Lower lobe of right lung (tissue), 2 donors: Measurements from ENCODE around the gene RSRC1. TPM values are rescaled to one million over a fixed set of nuclear protein-coding genes. Genes with fewer than 3 reads are reported as not detected.

Experiments
- ATAC-seq, 2 donors: fragments of 200-7000 bp; cut with Tn5 transposase; one replicate each; pipeline ENCODE4 v1.9.1; 2020 to 2022; ENCODE audit warnings: mild to moderate bottlenecking in 2 of 2, moderate library complexity in 2 of 2
- DNase-seq: peaks from one replicate; pipeline ENCODE4 v3.0.0-alpha.2; 2020
- H3K27ac ChIP-seq: fragments of 200-600 bp; one replicate; pipeline ENCODE4 v1.8.0; 2022
- H3K27me3 ChIP-seq: fragments of 200-600 bp; one replicate; pipeline ENCODE4 v1.8.0; 2022; ENCODE audit warnings: low read depth
- H3K36me3 ChIP-seq: fragments of 200-600 bp; one replicate; pipeline ENCODE4 v1.8.0; 2022; ENCODE audit warnings: mild to moderate bottlenecking
- H3K4me1 ChIP-seq: fragments of 200-600 bp; one replicate; pipeline ENCODE4 v1.8.0; 2022
- H3K4me3 ChIP-seq: fragments of 200-600 bp; one replicate; pipeline ENCODE4 v1.8.0; 2022; ENCODE audit warnings: mild to moderate bottlenecking
- H3K9me3 ChIP-seq: fragments of 200-600 bp; one replicate; pipeline ENCODE4 v1.8.0; 2022
- intact Hi-C: fragments of 100-400 bp; cut with DNase I; formaldehyde crosslinking; loops from one replicate; pipeline ENCODE4 v1.11.0; 2022
- total RNA-seq: library from RNA; stranded (reverse); fragmentation: NEBNext Ultra II Directional; extraction: Animal tissue kit (Norgen Biotek cat#: 25700); gene quantifications from one replicate; pipeline ENCODE4 v1.2.1, GENCODE V29; 2021
- TF ChIP-seq, protein P1 (sequence below): fragments of 200-600 bp; IDR thresholded peaks from one replicate; pipeline ENCODE4 v1.8.0; 2022; ENCODE audit warnings: antibody characterized with exemption, mild to moderate bottlenecking
- donor health status: DM: no; HTN: yes; CAD: no; lungs with severe emphysema.

RSRC1 gene
- total RNA-seq, 1 donor from 2014 or later: 29.8 TPM

DNA sequence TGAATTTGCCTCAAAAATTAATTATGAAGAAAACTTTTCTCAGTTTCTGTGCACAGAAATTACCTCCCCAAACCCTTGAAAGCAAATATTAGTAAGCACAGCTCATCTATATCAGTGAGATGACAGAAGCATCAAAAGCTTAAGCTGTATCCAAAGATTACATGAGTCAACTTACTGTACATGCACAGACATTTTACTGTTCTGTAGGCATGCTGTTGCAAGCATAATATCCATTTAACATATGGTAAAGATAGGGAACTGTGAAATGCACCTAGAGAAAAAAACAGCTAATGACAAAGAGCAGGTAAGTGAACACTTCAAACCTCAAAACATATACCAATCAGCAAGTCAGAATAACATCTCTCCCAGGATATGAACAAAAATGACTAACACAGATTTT lies 24.5 kb upstream of the RSRC1 start:
- Histone ChIP-seq H3K36me3 (no peaks in the 10 kb centered on the region), H3K27me3 (peaks cover 26% of the 10 kb centered on the region), H3K4me3 (no peak overlapping the region), H3K27ac (no peak overlapping the region), H3K9me3 (no peaks in the 10 kb centered on the region), H3K4me1 (no peaks in the 10 kb centered on the region)
- TF ChIP-seq, protein P1, sequence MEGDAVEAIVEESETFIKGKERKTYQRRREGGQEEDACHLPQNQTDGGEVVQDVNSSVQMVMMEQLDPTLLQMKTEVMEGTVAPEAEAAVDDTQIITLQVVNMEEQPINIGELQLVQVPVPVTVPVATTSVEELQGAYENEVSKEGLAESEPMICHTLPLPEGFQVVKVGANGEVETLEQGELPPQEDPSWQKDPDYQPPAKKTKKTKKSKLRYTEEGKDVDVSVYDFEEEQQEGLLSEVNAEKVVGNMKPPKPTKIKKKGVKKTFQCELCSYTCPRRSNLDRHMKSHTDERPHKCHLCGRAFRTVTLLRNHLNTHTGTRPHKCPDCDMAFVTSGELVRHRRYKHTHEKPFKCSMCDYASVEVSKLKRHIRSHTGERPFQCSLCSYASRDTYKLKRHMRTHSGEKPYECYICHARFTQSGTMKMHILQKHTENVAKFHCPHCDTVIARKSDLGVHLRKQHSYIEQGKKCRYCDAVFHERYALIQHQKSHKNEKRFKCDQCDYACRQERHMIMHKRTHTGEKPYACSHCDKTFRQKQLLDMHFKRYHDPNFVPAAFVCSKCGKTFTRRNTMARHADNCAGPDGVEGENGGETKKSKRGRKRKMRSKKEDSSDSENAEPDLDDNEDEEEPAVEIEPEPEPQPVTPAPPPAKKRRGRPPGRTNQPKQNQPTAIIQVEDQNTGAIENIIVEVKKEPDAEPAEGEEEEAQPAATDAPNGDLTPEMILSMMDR: no peak
- ATAC-seq (no peak), DNase-seq (no peak)
- intact Hi-C loops: no loop called here

DNA sequence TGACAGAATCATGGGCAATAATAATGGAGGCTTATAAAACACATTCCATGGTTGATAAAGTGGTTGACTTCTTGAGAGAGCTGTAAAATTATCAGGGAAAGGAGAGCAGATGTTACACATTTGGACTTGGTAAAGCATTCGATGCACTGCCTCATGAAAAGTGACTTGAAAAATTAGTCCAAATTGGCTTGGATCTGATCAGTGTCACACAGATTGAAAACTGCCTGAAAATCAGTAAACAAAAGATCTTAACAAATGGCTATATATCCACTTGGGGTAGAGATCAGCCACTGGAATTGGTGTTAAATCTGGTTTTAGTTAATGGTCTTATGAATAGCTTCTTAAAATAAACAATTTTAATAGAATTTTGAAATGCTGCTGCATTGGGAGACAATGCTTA lies 24.0 kb upstream of the RSRC1 start:
- Histone ChIP-seq H3K4me1 (no peaks in the 10 kb centered on the region), H3K27ac (no peak overlapping the region), H3K4me3 (no peak overlapping the region), H3K27me3 (peaks cover 31% of the 10 kb centered on the region), H3K9me3 (no peaks in the 10 kb centered on the region), H3K36me3 (no peaks in the 10 kb centered on the region)
- DNase-seq (no peak), ATAC-seq (no peak)
- intact Hi-C loops: no loop called here
- TF ChIP-seq, protein P1: no peak

DNA sequence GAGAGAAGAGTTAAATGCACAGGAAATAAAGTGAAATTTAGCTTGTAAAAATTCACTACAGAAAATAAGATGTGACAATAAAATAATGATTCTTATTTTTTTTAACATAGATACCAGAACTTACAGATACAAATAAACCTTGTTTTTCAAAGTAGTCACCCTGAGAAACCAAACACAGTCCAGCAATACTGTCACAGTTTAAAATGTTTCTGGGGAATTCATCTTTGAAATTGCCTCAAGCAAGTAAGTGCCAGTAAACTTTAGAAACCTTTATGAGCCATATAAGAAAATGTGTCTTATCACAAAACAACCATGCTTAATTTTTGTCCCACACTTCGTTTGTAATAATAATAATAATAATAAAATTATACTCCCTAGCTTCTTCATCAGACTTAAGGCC lies 23.5 kb upstream of the RSRC1 start:
- Histone ChIP-seq H3K4me3 (no peak overlapping the region), H3K27ac (no peak overlapping the region), H3K9me3 (no peaks in the 10 kb centered on the region), H3K4me1 (no peaks in the 10 kb centered on the region), H3K27me3 (peaks cover 35% of the 10 kb centered on the region), H3K36me3 (no peaks in the 10 kb centered on the region)
- DNase-seq (no peak), ATAC-seq (no peak)
- intact Hi-C loops: no loop called here
- TF ChIP-seq, protein P1: no peak

DNA sequence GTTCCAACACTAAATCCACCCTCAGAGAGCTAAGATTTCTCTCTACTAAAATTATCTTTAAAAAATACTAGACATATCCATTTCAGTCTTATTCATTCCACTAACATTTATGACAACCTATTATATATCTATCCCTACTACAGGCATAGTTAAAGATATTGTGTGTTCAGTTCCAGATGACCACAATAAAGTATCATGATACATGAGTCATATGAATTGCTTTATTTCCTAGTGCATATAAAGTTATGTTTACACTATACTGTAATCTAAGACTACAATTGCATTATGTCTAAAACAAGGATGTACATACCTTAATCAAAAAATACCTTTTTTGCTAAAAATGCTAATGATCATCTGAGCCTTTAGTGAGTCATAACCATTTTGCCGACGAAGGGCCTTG lies 23.1 kb upstream of the RSRC1 start:
- TF ChIP-seq, protein P1: no peak
- intact Hi-C loops: no loop called here
- Histone ChIP-seq H3K9me3 (no peaks in the 10 kb centered on the region), H3K4me3 (no peak overlapping the region), H3K36me3 (no peaks in the 10 kb centered on the region), H3K27me3 (peaks cover 37% of the 10 kb centered on the region), H3K27ac (no peak overlapping the region), H3K4me1 (no peaks in the 10 kb centered on the region)
- ATAC-seq (no peak), DNase-seq (no peak)

DNA sequence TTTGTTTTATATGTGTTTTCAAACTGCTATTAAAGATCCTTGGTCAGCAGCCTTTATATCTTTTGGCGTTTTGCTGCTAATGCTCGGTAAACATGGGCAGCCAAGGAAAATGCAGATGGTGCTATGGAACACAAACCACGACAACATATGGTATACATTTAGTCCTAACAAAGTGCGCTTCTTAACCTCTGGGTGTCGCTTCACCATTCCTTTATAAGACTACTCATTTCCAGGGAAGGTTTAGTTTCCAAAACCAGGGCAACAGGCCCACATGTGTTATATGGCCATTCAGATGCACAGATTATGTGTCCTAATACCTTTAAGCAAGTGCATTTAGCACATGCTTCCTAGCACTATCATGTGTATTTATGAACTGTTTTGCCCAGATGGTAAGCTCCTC lies 18.4 kb upstream of the RSRC1 start:
- peaks cover 65% of the 10 kb centered on the region for H3K27me3 ChIP-seq
- H3K9me3 ChIP-seq: no peaks in the 10 kb centered on the region
- H3K4me1 ChIP-seq: no peaks in the 10 kb centered on the region
- intact Hi-C loops: no loop called here
- H3K36me3 ChIP-seq: no peaks in the 10 kb centered on the region
- DNase-seq (no peak), ATAC-seq (no peak)
- no peak overlapping the region for H3K4me3 ChIP-seq
- TF ChIP-seq, protein P1: peak; percentile 13
- H3K27ac ChIP-seq: no peak overlapping the region

DNA sequence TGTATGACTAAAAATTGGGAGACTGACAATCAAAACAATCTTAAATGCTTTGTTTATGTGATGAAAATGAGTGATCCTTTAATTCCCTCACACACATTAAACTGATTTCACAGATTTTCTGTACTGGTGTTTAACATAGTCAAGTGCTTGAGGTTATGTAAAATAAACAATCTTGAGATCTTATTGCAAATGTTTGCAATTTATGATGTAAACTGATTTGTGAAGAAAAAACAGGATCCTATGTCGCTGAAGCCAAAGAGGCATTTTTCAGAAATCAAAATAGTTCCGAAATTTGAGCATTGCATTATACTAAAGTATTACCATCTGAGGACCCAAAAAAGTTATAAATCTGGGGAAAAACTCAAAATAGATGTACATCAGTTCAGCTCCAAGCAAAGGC lies 16.4 kb upstream of the RSRC1 start:
- TF ChIP-seq, protein P1: no peak
- peaks cover 85% of the 10 kb centered on the region for H3K27me3 ChIP-seq
- H3K27ac ChIP-seq: no peak overlapping the region
- ATAC-seq (no peak), DNase-seq (no peak)
- H3K9me3 ChIP-seq: no peaks in the 10 kb centered on the region
- H3K36me3 ChIP-seq: no peaks in the 10 kb centered on the region
- H3K4me3 ChIP-seq: no peak overlapping the region
- intact Hi-C loops: no loop called here
- H3K4me1 ChIP-seq: peaks cover 11% of the 10 kb centered on the region
